ENCODE measurements around the gene IL4R. TPM values are rescaled to one million over a fixed set of nuclear protein-coding genes. Genes with fewer than 3 reads are reported as not detected.

The IL4R gene
- total RNA-seq, 1 experiment from 2014 or later: 28.6 TPM

DNA sequence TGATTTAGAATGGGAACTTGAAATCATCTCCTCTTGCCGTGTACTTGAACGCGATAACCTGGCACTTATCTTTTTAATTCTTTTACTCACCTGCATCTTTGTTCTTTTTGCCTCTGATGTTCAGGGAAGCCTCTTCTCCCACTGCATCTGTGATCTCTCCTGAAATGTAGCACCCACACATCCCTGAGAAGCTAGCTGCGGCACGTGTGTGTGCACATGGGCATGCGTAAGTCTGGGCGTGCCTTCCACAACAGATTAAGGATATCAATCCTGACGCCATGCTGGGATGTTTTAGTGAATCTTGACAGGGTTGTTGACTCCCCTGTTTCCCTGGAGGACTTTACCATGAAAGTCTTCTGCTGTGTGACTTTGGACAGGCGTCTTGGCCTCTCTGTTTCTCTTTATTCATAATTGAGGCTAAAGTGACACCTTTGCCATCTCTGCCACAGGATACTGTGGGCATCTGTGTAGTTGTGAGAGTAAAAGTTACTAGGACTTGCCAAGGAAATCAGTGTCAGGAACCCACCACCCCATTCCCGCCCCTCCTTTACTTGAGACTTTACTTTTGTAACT is 20.5 kb downstream of the IL4R start:
- Histone ChIP-seq H3K27me3 (ENCODE audit: insufficient read depth, low read length) (no peaks in the 10 kb centered on the region), H3K4ac (ENCODE audit: low read depth, low read length) (no peak overlapping the region), H2BK5ac (ENCODE audit: insufficient read length, low read length) (no peak overlapping the region), H3K9ac (ENCODE audit: extremely low read depth, insufficient read length, low read length) (no peak overlapping the region), H3K79me2 (ENCODE audit: insufficient read depth, low read length) (no peaks in the 10 kb centered on the region), H3K23ac (ENCODE audit: insufficient read length, low read depth, low read length) (no peak overlapping the region), H2AFZ (ENCODE audit: low read length) (no peak overlapping the region), H3K56ac (ENCODE audit: insufficient read length, low read depth, low read length) (no peak overlapping the region), H2BK120ac (ENCODE audit: low read depth, low read length, poor library complexity, severe bottlenecking) (no peak overlapping the region), H3T11ph (ENCODE audit: low read length) (no peak overlapping the region), H3K79me1 (ENCODE audit: insufficient read depth, low read depth, low read length, poor library complexity, severe bottlenecking) (no peaks in the 10 kb centered on the region), H2BK12ac (ENCODE audit: insufficient read length, low read depth, low read length) (no peak overlapping the region), H4K20me1 (ENCODE audit: control insufficient read depth, insufficient read depth, insufficient read length) (no peaks in the 10 kb centered on the region), H4K8ac (replicated peaks; ENCODE audit: insufficient read length, low read depth, low read length) (no peak overlapping the region), H4K91ac (ENCODE audit: insufficient read length, low read depth, low read length) (no peak overlapping the region), H3K14ac (ENCODE audit: insufficient read depth, low read length) (no peak overlapping the region), H3K18ac (ENCODE audit: insufficient read length, low read depth, low read length) (no peak overlapping the region), H3K23me2 (ENCODE audit: insufficient read length, low read depth, low read length, poor library complexity, severe bottlenecking) (no peaks in the 10 kb centered on the region), H3K9me3 (ENCODE audit: control insufficient read depth, low read depth, low read length) (no peaks in the 10 kb centered on the region), H2AK5ac (ENCODE audit: insufficient read length, low read length) (no peak overlapping the region), H3K27ac (ENCODE audit: insufficient read length, low read depth, low read length) (no peak overlapping the region), H2BK15ac (ENCODE audit: low read depth, low read length) (no peak overlapping the region), H4K5ac (ENCODE audit: insufficient read length, low read depth, low read length) (no peak overlapping the region), H3K4me2 (ENCODE audit: insufficient read depth, insufficient read length, low read length) (no peak overlapping the region), H3K4me1 (ENCODE audit: insufficient read depth, low read length) (no peaks in the 10 kb centered on the region; the same call in 1 of the 2 replicates), H2BK20ac (ENCODE audit: low read depth, low read length, poor library complexity, severe bottlenecking) (no peak overlapping the region)
- Mint-ChIP-seq H3K4me1 (peaks cover 18 to 19% of the 10 kb centered on the region in 2 experiments), H3K36me3 (ENCODE audit: insufficient read depth in 1 of 3, low read depth in 3 of 3) (peaks cover 16 to 21% (median 18%) of the 10 kb centered on the region in 3 experiments), H3K27me3 (ENCODE audit: low read depth) (no peaks in the 10 kb centered on the region), H3K9me3 (peaks cover 4 to 6% of the 10 kb centered on the region in 2 experiments; a peak in 3 of 5 replicates), H3K27ac (peak overlapping the region in 2 of 3 experiments; percentile 66 to 72; a peak in 3 of 7 replicates), H3K4me3 (no peak overlapping the region)
- no CpG with 5 or more reads among the region's 10 CpGs for WGBS (ENCODE audit: extremely low coverage, insufficient read length, low lambda C conversion rate)
- no peak for DNase-seq
- TF ChIP-seq, protein P1, sequence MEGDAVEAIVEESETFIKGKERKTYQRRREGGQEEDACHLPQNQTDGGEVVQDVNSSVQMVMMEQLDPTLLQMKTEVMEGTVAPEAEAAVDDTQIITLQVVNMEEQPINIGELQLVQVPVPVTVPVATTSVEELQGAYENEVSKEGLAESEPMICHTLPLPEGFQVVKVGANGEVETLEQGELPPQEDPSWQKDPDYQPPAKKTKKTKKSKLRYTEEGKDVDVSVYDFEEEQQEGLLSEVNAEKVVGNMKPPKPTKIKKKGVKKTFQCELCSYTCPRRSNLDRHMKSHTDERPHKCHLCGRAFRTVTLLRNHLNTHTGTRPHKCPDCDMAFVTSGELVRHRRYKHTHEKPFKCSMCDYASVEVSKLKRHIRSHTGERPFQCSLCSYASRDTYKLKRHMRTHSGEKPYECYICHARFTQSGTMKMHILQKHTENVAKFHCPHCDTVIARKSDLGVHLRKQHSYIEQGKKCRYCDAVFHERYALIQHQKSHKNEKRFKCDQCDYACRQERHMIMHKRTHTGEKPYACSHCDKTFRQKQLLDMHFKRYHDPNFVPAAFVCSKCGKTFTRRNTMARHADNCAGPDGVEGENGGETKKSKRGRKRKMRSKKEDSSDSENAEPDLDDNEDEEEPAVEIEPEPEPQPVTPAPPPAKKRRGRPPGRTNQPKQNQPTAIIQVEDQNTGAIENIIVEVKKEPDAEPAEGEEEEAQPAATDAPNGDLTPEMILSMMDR (conservative IDR thresholded peaks at IDR 0.05): no peak
